IgD-negative memory B cell (primary cell): ENCODE results near the gene THOC3. TPM values are rescaled to one million over a fixed set of nuclear protein-coding genes. Genes with fewer than 3 reads are reported as not detected.
"Not testable (repeated sequence)": the region's sequence is repeated elsewhere in the genome, so short reads cannot be mapped to it uniquely, and the experiment has no call there.

Experiments used
- H3K27ac Mint-ChIP-seq, 3 donors: one replicate each; pipeline ENCODE4 v1.8.0; 2020 to 2022; ENCODE audit warnings: mild to moderate bottlenecking in 3 of 3, mixed read lengths in 3 of 3, moderate library complexity in 1 of 3
- H3K27me3 Mint-ChIP-seq: one replicate; pipeline ENCODE4 v1.8.0; 2021; ENCODE audit warnings: mixed read lengths
- H3K36me3 Mint-ChIP-seq: one replicate; pipeline ENCODE4 v1.8.0; 2020; ENCODE audit warnings: mild to moderate bottlenecking, mixed read lengths
- H3K4me1 Mint-ChIP-seq, 3 donors: one replicate each; pipeline ENCODE4 v1.8.0; 2020 to 2022; ENCODE audit warnings: mixed read lengths in 3 of 3, mild to moderate bottlenecking in 1 of 3
- H3K4me3 Mint-ChIP-seq, 4 donors: one replicate each; pipeline ENCODE4 v1.8.0; 2020 to 2022; ENCODE audit warnings: mild to moderate bottlenecking in 4 of 4, mixed read lengths in 4 of 4, moderate library complexity in 3 of 4
- H3K9me3 Mint-ChIP-seq, 3 donors: one replicate each; pipeline ENCODE4 v1.8.0; 2020 to 2021; ENCODE audit warnings: mixed read lengths in 3 of 3, mild to moderate bottlenecking in 1 of 3
- polyA plus RNA-seq: library from polyadenylated mRNA; unstranded; fragments of 300-500 nt; fragmentation: Illumina TruSeq; gene quantifications from one replicate; pipeline ENCODE4 v1.2.3, GENCODE V29; 2021

Gene THOC3
- polyA plus RNA-seq, 1 donor from 2014 or later = 58.0 TPM

GRCh38 chr5:175954107-175954506 lies 14.0 kb downstream of the THOC3 start:
- H3K36me3 Mint-ChIP-seq, H3K4me1 Mint-ChIP-seq, H3K4me3 Mint-ChIP-seq, H3K27me3 Mint-ChIP-seq, H3K9me3 Mint-ChIP-seq, H3K27ac Mint-ChIP-seq: not testable (repeated sequence)

DNA sequence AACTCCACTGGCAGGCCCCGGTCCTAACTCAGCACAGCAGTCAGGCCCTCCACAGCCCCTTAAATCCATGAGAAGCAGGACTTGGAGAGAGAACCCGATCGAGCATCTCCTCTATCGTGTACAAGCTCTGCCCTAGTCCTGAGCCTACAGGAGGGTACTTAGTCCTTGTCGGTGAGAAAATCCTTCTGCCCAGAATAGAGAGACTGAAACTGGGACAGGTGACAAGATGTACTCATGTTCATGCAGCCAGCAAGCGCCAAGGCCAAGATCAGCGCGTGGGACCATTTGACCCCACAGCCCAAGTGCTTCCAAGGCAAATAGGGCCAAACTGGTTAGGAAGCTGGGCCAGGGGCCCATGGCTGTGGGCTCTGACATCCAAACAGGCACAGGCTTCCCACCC lies 15.3 kb downstream of the THOC3 start:
- H3K27me3 Mint-ChIP-seq, H3K4me3 Mint-ChIP-seq, H3K36me3 Mint-ChIP-seq, H3K4me1 Mint-ChIP-seq, H3K27ac Mint-ChIP-seq, H3K9me3 Mint-ChIP-seq: not testable (repeated sequence)

DNA sequence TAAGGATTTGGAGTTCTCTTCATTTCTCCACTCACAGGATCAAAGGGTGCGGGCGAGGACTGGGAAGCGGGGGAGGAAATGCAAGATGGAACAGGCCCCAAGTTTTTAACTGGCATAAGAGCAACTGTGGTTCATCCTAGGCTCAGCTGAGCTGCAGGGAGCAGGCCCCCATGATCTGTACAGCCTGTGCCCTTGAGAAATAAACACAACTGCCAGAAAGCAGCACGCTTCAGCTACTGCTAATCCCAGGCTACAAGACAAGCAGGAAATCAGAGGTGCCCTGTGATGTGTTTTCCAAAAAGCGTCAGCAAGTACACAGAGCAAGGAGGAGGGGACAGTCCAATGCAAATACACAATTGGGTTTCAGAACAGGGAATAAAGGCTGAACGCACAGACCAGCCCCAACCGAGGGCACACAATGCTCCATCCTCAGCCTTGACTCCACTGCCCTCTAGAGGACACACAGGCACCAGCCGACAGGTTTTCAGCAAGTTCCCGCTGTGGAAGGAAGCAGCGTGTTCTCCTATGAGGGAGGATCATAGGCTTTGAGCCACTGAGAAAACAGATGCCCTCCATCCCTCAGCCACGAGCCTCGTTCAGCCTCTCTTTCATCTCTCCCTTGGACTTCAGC lies 16.7 kb downstream of the THOC3 start:
- not testable (repeated sequence) for H3K36me3 Mint-ChIP-seq, H3K9me3 Mint-ChIP-seq, H3K27ac Mint-ChIP-seq, H3K27me3 Mint-ChIP-seq, H3K4me3 Mint-ChIP-seq, H3K4me1 Mint-ChIP-seq

DNA sequence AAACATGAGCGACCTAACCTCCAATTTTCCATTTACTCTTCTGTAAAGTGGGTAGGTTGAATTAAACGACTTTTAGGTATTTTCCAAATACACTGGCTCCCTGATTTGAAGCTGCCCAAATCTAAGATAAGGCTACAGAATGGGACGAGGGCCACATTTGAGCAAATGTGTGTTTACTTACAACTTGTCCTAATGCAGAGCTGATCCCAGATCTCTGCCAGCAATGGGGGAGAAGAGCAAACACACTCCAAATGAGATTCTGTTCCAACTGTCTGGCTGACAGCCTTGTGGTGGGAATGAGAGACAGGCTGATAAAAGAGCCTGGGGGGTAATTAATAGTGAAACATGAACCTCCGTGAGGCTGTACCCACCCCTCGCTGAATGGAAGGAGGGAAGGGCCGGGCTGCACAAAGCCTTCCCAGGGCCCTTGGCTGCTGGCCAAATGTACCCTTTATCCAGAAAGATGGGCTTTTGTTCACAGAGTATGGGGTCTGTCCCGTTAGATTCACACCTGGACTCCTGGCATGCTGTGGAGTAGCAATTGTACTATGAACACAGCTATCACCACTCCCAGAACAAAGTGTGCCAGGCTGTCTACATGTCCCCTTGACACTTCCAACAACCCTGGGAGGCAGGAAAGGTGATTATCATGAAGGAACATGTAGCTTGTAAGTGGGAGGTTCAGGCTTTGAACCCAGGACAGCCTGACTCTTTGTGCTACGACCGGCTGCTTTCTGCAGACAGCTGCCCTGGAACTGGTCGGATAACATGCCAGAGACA lies 19.6 kb downstream of the THOC3 start:
- H3K27ac Mint-ChIP-seq, H3K9me3 Mint-ChIP-seq, H3K27me3 Mint-ChIP-seq, H3K4me1 Mint-ChIP-seq, H3K36me3 Mint-ChIP-seq, H3K4me3 Mint-ChIP-seq: not testable (repeated sequence)

GRCh38 chr5:175943253-175943652 lies 24.9 kb downstream of the THOC3 start:
- not testable (repeated sequence) for H3K4me1 Mint-ChIP-seq, H3K9me3 Mint-ChIP-seq, H3K27me3 Mint-ChIP-seq, H3K36me3 Mint-ChIP-seq, H3K4me3 Mint-ChIP-seq, H3K27ac Mint-ChIP-seq

DNA sequence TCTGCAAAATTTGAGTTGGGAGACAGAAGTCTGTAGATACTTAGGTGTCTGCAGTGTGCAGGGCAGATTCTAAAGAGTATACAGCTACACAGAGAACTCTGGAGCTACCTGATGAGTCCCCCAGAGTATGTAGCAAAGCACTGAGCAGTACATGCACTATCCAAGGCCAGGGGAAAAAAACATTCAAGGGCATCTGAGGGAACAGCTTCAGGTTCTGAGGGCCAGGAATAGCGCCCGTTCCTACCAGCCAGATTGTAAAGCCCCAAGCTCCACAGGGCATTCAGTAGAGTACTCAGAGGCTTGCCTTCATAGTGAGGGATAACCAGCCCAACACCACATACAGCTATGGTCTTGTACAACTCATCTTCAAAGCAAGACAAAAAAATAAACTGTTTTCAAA lies 27.5 kb downstream of the THOC3 start:
- H3K36me3 Mint-ChIP-seq, H3K27ac Mint-ChIP-seq, H3K4me3 Mint-ChIP-seq, H3K9me3 Mint-ChIP-seq, H3K27me3 Mint-ChIP-seq, H3K4me1 Mint-ChIP-seq: not testable (repeated sequence)

- H3K9me3 Mint-ChIP-seq, H3K4me3 Mint-ChIP-seq, H3K36me3 Mint-ChIP-seq, H3K4me1 Mint-ChIP-seq, H3K27ac Mint-ChIP-seq, H3K27me3 Mint-ChIP-seq: not testable (repeated sequence)
These were observed 29.6 kb downstream of the THOC3 start for GRCh38 chr5:175938489-175938888.

GRCh38 chr5:175928752-175929151 lies 39.4 kb downstream of the THOC3 start:
- H3K36me3 Mint-ChIP-seq = peaks cover 14% of the 10 kb centered on the region
- H3K27ac Mint-ChIP-seq, H3K9me3 Mint-ChIP-seq, H3K4me1 Mint-ChIP-seq, H3K4me3 Mint-ChIP-seq, H3K27me3 Mint-ChIP-seq: not testable (repeated sequence)

GRCh38 chr5:175925106-175925505 lies 43.0 kb downstream of the THOC3 start:
- H3K9me3 Mint-ChIP-seq, H3K4me1 Mint-ChIP-seq, H3K27ac Mint-ChIP-seq, H3K27me3 Mint-ChIP-seq, H3K36me3 Mint-ChIP-seq, H3K4me3 Mint-ChIP-seq: not testable (repeated sequence)

GRCh38 chr5:175922192-175922885 lies 45.8 kb downstream of the THOC3 start:
- Mint-ChIP-seq H3K27me3 (no peaks in the 10 kb centered on the region), H3K4me1 (no peaks in the 10 kb centered on the region), H3K36me3 (peaks cover 8% of the 10 kb centered on the region), H3K27ac (no peak overlapping the region), H3K4me3 (no peak overlapping the region), H3K9me3 (no peaks in the 10 kb centered on the region)

DNA sequence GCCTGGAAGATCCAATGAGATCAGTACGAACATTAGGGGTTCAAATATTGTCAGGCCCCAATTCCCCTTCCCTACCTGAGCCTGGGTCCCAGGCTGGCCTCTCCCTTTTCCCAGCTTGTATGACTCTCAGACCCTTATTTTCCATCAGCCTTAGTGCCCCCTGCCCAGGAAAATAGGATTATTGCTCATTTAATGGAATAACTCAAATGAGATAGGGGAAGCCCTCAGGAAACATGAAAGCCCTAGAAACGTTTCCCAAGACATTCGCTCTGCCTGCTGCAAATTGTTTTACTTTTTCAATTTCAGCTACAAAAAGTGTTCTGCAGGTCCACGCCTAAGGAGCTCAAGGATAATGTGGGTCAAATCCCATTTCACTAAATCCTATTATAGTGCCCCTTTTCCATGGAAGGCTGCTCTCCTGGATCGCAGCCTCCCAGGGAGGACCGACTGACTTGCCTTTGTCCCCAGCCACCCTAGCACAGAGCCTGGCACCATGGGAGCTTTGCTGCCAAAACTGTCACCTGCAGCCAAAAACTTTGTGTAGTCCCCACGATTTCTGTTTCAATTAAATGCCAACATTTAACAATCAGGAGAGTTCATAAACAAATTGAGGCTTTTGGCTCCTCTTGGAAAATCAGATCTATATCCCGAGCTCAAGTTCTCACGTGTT lies 46.9 kb downstream of the THOC3 start:
- H3K4me3 Mint-ChIP-seq = no peak overlapping the region

GRCh38 chr5:175920231-175920811 lies 47.8 kb downstream of the THOC3 start:
- H3K4me3 Mint-ChIP-seq = no peak overlapping the region
- no peaks in the 10 kb centered on the region for H3K27me3 Mint-ChIP-seq
- no peak overlapping the region for H3K27ac Mint-ChIP-seq
- peaks cover under 1 to 2% (median under 1%) of the 10 kb centered on the region in 3 donors for H3K4me1 Mint-ChIP-seq
- peaks cover 3% of the 10 kb centered on the region for H3K36me3 Mint-ChIP-seq
- H3K9me3 Mint-ChIP-seq = no peaks in the 10 kb centered on the region

More for the DNA sequence above, 46.9 kb downstream of the THOC3 start:
- Mint-ChIP-seq H3K9me3 (no peaks in the 10 kb centered on the region), H3K27ac (no peak overlapping the region), H3K36me3 (peaks cover 8% of the 10 kb centered on the region), H3K4me1 (no peaks in the 10 kb centered on the region), H3K27me3 (no peaks in the 10 kb centered on the region)

GRCh38 chr5:175915066-175916037 lies 52.8 kb downstream of the THOC3 start:
- H3K9me3 Mint-ChIP-seq, H3K27ac Mint-ChIP-seq, H3K27me3 Mint-ChIP-seq, H3K4me1 Mint-ChIP-seq, H3K36me3 Mint-ChIP-seq: not testable (repeated sequence)
- H3K4me3 Mint-ChIP-seq = peak overlapping the region in 3 of 4 donors; percentile 41 to 87 (median 75)

- H3K36me3 Mint-ChIP-seq, H3K9me3 Mint-ChIP-seq, H3K4me3 Mint-ChIP-seq, H3K27me3 Mint-ChIP-seq, H3K27ac Mint-ChIP-seq, H3K4me1 Mint-ChIP-seq: not testable (repeated sequence)
These were observed 54.1 kb downstream of the THOC3 start for GRCh38 chr5:175913835-175914672.
